SHP77 treated with DMSO at 0.1 percent for 48 hours (cell line): ENCODE results near the gene MACF1.
"Not testable (repeated sequence)": the region's sequence is repeated elsewhere in the genome, so short reads cannot be mapped to it uniquely, and the experiment has no call there.

Source experiments
- DNase-seq: peaks from one replicate; lab custom pipeline; 2025; lab: John Stamatoyannopoulos, UW

MACF1 gene

DNA sequence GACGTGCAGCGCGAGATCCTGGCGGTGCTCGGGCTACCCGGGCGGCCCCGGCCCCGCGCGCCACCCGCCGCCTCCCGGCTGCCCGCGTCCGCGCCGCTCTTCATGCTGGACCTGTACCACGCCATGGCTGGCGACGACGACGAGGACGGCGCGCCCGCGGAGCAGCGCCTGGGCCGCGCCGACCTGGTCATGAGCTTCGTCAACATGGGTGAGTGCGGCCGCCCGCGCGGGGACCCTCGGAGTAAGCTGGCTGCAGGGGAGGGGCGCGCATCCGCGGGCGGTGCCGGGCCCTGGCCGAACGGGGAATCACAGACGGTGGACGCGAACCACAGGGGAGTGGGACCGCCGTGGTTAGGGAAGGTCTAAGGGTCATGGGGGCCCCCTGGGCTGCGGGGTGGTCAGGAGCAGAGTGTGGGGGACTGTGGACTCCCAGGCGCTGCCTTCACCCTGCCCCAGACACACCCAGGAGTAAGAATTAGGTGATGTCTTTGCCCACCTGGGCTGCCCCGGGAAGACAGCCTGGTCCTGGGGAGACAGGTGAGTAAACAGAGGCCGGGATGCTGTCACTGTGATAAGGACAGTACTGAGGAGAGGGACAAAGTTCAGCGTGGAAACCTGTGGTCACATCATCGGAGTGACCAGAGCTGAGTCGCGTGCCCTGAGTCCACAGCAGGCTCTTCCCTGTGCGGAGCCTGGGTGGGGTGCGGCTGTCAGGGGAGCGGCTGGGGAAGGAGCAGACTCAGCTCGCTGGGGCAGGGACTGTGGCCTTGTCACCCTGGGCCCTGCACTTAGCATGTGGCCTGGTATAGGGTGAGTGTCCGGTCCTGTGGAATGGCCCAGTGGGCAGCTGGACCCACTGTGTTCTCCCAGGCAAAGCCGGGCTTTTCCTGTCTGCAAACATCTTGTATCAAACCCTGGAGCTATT, 287.9 kb downstream of the MACF1 start:
- DNase-seq: not testable (repeated sequence)

DNA sequence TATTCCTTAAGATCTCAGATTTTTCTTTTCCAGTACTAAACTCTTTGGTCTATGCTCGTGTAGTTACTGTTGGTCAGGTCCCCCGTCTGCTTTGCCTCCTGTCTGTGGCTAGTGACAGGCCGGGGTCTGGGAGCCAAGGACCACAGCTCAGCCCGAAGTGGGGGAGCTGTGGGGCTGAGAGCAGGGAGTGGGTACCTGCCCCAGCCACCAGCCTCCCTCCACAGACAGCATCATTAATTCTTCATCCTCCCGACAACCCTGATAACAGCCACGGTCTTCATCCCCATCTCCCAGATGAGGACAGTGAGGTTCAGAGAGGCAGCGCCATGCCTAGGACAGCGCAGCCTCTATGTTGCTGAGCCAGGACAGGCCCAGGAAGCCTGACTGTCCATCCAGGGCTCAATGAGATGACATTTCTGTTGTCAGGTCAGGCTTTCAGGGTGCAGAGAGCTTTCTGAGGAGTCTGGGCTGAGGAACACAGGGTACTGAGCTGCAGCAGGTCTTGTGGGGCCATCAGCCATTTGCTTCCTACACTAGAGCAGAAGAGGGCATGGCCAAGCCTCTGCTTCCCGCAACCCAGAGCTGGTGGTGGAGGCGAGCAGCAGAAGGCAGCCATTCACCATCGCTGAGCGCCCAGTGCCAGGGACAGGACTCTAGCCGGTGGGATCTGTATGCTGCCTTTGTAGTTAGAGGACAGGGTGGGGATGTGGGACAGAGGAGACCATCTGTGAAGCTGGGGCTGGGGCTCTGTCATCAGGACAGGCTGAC, 288.7 kb downstream of the MACF1 start:
- not testable (repeated sequence) for DNase-seq

DNA sequence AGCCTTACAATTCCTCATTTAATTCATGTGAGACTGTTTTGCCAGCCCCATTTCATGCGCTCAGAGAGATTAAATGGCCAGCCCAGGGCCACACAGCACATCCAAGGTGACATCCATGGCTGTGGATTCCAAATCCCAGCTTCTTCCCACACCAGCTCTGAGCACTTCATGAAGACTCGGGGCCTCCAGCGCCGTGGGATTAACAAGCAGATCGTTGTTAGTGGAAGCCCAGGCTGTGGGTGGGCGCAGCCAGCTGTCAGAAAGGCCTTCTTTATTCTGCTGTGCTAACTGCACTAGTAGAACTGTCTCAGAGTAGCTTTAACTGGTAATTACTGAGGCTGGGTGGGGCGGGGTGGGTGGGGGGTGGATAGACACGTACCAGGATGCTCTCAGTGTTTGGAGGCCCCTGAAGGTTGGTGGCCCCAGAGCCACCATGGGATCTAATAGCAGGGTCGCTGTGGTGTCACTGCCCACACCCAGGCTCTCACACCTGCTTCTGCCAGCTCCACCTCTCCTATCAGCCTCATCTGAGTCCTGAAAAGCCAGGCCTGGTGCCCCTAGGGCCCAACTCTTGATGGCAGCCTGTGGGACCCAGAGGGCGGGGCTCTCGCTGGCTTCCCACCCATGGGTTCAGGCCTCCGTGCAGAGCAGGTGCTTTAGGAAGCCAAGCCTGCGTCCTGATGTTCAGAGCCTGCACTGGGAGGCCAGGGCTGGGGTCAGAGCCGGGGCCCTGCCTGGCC, 290.3 kb downstream of the MACF1 start:
- DNase-seq: no peak

DNA sequence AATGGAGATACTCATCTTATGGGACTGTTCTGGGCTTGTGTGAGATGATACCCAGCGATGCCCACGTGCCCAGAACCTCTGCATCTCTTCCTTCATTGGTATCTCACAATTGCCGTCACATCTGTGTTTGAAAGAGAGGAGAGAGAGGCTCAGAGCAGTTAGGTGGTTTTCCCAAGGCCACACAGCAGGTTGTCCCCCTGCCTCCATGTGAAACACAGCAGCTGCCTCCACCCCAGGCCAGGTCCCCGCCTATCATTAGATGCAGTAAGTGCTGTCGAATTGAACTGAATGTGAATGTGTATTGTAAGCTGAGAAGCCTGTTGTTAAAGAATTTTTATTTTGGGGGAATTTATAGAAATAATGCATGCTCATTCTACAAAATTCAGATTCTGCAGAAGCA, 292.0 kb downstream of the MACF1 start:
- DNase-seq: not testable (repeated sequence)

DNA sequence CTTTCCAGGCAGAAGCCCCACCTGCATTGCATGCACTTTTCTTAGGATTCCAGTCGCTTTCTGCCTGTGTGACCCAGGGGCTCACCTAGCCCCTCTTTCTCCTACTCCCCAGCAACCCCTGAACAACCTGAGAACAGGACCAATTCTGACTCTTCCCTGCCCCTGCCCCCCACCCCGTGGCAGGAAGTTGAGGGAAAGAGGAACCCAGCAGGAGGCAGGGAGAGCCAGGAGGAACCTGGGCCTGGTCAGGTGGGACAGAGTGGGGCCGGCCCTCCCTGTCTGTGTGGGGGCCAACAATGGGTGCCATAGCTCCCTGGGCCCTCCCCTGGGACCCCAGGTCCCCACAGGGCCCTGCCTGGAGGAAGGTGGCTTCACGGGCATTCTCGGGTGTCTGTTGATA, 293.1 kb downstream of the MACF1 start:
- DNase-seq: no peak

DNA sequence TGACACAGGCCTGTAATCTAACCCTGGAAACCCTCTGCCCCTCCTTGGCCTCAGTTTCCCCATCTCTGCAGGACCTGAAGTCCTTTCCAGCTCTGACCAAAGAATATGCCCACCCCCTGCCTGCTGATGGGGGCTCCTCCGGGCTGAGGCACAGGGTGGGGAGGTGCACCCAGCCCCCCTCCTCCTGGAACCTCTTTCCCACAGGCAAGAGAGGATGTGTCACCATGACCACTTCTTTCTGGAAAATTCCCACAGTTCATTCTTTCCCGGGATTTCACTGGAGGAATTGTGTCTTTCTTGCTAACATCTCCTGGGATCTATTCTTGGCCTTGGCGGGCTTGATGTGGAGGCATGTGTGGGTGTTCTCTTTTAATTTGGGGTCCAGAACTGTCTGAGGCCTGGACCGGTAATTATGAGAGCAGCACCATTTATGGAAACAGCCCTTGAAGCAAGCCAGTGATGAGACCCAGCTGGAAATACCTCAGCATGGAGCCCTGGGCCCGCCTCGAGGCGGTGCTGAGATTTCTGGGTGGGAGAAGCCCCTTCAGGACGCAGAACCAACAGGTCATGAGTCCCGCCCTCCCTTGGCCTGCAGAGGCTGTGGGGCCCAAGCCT, 293.7 kb downstream of the MACF1 start:
- not testable (repeated sequence) for DNase-seq

DNA sequence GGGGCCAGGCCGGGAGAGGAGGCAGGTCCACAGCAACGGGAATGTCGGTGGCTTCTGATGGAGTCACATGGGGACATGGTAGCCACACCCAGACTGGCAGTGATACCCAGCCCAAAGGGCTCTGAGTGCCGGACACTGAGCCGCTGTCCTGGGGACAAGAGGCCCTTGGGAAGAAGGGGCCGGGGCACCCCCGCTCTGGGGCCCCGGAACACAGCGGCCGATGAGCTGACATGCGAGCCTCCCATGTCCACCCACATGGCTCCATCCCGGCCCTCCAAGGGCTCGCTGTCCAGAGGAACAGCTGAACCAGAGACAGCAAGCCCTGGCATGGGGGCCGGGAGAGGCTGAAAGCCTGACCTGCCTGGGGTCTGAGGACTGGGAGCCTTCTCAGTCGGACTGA, 294.3 kb downstream of the MACF1 start:
- not testable (repeated sequence) for DNase-seq

DNA sequence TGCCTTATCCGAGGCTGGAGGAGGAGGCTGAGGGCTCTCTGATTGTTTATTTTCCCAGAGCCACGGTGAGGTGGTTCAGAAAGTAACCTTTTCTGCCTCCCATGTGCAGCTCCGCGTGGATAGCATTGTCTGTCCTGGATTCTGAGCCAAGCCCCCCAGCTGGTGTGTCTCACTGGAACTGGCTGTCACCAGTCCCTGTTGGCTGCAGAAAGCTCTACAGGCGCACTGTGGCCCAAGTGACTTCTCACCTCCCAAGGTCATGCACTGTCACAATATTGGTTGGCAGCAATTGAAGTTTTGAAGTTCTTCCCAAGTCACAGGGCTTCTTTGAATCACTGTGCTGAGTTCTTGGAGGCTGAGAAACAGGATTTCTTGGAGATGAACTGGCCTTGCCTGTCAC, 295.2 kb downstream of the MACF1 start:
- no peak for DNase-seq

DNA sequence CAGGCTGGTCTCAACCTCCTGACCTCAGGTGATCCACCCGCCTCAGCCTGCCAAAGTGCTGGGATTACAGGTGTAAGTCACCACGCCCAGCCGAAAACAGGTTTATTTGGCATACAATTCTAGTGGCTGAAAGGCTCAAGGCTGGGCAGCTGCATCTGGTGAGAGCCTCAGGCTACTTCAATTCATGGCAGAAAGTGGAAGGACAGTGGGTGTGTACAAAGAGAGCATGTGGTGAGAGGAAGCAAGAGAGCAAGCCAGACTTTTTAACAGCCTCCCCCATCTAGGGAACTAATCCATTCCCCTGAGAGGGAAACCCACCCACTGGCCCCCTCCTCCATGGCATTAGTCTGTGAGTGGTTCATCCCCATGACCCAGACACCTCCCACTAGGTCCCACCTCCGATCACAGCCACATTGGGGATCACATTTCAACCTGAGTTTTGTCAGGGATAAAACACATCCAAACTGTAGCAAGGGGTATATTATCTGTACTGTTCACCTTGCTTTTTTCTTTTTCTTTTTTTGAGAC, 296.4 kb downstream of the MACF1 start:
- no peak for DNase-seq

DNA sequence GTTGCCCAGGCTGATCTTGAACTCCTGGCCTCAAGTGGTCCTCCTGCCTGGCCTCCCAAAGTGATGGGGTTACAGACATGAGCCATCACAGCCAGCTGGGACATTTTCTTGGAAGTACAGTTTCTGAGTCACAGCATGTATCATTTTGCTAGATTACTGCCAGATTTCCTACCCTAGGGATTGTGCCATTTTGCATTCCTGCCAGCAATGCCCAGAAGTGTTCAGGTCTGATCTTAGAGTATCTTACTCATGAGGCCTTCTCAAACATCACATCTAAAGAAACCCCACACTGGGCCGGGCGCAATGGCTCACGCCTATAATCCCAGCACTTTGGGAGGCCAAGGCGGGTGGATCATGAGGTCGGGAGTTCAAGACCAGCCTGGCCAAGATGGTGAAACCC, 297.2 kb downstream of the MACF1 start:
- DNase-seq: no peak

DNA sequence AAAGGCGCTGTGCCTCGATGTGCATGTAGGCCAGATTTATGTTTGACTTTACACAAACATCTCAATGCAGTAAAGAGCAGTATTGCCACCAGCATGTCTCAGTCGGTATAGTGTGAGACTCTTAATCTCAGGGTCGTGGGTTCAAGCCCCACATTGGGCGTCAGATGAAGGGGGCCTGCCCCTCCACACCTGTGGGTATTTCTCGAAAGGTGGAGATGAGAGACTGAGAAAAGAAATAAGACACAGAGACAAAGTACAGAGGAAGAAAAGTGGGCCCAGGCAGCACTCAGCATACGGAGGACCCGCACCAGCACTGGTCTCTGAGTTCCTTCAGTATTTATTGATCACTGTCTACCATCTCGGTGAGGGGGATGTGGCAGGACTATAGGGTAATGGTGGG, 299.9 kb downstream of the MACF1 start:
- not testable (repeated sequence) for DNase-seq

DNA sequence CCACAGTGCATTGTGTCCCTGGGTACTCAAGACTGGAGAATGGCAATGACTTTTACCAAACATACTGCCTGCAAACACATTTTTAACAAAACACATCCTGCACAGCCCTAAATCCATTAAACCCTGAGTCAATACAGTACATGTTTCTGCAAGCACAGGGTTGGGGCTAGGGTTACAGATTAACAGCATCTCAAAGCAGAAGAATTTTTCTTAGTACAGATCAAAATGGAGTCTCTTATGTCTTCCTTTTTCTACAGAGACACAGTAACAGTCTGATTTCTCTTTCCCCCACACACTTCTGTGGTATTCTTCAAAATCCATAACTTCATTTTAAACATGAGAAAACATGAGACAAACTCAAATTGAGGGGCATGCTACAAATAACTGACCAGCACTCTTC, 300.8 kb downstream of the MACF1 start:
- no peak for DNase-seq

DNA sequence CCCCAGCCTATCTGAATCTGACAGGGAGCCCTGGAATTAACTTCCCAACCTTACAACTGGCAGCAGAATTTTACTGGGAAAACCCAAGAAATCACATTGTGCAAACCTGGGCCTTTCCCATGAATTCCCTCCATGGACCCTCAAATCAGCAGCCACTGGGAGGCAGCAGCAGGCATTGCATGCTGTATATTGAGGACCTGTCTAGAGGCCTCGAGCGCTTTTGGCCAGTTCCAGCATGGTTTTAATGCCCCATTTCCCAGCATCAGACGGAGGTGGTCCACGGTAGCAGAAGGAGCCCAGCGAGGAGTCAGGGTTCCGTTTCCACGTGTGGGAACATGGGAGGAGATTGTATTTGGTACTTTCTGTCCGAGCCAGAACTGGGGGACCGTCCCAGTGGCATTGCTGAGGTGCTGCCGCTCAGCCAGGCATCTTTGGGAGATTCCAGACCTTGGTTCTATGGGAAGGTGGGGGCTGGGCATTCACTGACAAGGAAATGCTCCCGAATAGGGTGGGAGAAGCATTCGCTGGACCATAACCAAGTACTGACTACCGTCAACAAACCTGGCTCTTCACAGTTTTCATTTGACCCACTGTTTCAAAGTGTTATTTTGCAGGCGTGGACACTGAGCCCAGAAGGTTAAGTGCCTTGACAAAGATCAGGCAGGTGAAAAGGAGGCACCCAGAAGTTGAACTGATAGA, 302.9 kb downstream of the MACF1 start:
- DNase-seq: no peak

DNA sequence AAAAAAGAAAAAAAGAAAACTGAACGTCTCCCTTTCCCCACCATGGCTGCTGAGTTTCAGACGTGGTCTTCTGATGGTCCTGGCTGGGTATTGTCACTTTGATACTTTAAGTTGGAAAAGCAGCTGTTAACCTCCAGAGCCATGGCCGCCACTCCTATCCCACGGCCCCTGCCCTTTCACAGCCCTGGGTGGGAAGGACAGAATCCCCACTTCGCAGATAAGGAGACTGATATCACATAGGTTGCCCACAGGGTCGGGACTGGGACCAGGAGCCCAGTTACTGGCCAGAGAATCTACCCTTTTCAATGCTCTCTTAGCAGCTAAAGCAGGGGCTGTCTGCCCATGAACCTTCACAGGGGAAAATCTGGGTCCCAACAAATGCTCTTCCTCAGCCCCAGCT, 303.8 kb downstream of the MACF1 start:
- no peak for DNase-seq

DNA sequence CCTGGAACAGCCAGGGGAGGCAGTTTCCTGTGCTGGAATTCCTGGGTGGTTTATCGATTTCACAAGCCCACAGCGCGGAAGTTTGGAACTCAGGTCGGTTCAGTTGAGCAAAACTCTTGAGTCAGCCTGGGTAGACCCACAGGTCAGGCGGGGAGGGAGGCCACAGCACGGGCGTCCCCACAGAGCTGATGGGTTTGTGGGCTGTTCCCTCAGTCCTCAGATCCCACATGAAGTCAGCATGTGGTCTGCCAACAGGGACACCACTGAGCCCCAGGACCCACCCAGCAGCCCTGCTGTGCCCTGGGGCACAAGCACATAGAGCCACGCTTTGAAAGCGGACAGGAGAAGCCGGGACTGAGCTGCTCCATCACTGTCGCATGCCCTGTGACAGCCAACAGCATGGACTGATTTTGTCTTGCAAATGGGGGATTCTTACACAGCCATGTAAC, 304.4 kb downstream of the MACF1 start:
- no peak for DNase-seq

DNA sequence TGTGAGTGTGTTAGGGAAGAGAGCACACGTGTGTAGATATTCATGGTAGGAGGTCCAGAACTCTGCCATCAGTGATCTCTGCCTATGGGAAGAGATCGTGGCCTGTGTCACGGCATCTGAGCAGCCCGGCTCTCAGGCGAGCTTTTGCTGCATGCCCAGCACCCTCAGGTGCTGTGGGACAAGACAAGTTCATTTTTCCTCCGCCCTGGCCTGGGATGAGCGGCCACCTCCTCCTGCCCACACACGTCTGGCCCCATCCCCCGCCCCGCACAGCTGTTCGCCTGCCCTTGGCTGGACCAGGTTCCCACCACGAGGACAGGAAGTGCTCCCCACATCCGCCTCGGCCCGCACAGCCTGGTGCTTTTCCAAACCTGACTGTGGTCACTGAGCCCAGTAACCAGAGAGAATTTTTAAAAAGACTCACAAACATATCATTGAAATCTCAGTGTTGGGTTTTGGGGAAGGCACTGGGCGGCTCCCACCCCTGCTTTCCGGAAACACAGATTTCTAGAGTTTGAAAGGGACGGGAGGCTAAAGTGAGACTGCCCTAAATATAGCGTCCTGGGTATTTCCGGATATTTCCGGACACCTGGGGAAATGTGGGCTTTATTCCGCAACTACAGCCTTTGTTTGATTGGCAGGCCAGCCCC, 305.0 kb downstream of the MACF1 start:
- no peak for DNase-seq

DNA sequence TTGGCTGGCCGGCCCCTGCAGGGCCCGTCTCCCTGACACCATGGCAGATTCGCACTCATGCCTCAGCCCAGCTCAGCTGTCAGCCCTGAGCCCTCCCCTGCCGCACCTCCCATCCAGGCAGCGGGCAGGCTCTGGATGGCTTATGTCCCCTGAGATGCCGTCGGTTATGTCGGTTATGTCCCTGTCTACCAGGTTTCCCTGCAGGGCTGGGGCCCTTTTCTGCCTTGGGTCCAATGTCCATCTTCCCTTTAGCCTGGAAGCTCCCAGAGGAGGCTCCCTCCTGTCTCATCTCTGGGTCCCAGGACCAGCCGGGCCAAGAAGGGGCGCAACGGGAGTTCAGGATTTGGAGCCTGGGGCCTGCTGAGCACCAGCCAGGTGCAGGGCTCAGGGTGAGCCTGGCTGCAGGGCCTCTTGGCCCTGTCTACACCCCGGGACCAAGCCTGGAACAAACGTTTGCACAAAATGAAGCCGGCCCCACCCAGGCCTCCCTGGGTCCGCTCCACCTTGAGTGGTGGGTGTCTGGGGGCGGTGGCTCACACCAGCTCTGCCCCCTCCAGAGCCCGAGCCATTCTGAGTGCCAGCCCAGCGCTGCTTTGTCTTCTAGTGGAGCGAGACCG, 306.2 kb downstream of the MACF1 start:
- not testable (repeated sequence) for DNase-seq

DNA sequence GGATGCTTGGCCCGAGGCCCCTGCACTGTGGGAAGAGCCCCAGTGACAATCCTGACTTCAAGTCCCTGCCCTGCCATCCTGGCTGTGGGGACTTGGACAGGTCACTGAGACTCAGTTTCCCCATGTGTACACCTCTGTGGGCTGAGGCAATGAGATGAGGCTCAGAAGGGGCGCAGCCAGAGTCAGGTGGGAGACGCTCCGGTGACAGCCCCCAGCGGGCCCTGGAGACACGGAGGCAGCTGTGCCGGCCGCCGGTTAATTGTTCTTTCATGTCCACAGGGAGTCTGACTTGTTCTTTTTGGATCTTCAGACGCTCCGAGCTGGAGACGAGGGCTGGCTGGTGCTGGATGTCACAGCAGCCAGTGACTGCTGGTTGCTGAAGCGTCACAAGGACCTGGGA, 307.0 kb downstream of the MACF1 start:
- DNase-seq: not testable (repeated sequence)

DNA sequence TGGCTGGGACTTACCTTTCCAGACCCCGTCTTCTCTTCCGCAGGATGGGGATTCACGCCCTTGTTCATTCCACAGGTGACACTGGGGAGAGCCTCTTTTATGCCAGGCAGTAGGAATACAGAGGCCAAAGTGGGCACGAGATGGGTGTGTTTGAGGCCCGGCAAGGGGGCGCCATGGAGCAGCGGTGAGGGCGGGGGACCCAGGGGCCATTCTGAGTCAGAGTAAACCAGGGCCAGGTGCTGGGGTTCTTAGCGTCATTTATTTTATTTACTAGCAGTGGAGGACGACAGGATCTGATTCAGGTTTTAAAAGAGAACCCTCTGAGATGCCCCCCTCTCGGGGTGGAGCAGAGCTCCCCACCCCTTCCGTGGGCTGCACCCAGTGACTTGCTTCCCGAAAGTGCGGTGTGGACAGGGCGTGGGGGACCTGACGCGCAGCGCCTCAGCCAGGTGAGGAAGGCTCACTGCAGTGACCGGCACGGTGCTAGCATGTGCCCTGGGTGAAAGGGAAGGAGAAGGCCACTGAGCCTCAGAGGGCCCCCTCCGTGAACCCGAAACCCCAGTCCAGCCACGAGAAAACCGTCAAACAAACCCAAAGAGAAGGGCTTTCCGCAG, 307.8 kb downstream of the MACF1 start:
- not testable (repeated sequence) for DNase-seq

DNA sequence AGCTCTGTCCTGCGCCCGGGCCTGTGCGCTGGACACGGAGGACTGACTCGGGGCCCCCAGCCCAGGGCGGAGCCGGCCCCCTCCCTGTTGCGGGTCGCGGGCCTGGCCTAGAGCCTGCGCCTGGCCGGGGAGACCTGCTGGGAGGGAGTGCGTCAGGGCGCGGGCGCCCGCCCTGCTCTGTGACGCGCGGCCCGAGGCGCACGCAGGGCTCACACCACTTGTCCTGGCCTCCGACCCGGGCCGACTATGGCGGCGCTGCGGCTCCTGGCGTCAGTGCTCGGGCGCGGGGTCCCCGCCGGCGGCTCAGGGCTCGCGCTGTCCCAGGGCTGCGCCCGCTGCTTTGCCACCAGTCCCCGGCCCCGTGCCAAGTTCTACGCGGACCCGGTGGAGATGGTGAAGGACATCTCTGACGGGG, 310.2 kb downstream of the MACF1 start:
- DNase-seq: not testable (repeated sequence)
